HEK293T (cell line): ENCODE measurements around the gene SERPINH1.

Source experiments
- CTCF ChIA-PET: fragments of 350-600 bp; formaldehyde crosslinking; extraction: SDS; loops from one replicate; lab custom pipeline; 2021; ENCODE audit warnings: antibody characterized with exemption, inconsistent platforms; lab: Yijun Ruan, JAX
- POLR2A ChIA-PET: fragments of 350-600 bp; formaldehyde crosslinking; extraction: SDS; loops from one replicate; lab custom pipeline; 2020; ENCODE audit warnings: antibody characterized with exemption, inconsistent platforms; lab: Yijun Ruan, JAX
- DNase-seq: peaks from one replicate; pipeline ENCODE4 v3.0.0; 2012; ENCODE audit warnings: mixed read lengths; ENCODE audit errors: extremely low spot score
- ARNT ChIP-seq: fragments of 450-650 bp; IDR thresholded peaks from 2 replicates; pipeline ENCODE4 v1.6.1; 2017; ENCODE audit warnings: mild to moderate bottlenecking
- BHLHE40 ChIP-seq: fragments of 450-650 bp; IDR thresholded peaks from 2 replicates; pipeline ENCODE4 v1.6.1; 2016; ENCODE audit warnings: mild to moderate bottlenecking, moderate library complexity, borderline replicate concordance
- CTBP1 ChIP-seq: fragments of 450-650 bp; IDR thresholded peaks from 2 replicates; pipeline ENCODE4 v1.6.1; 2016; ENCODE audit warnings: borderline replicate concordance
- ELF4 ChIP-seq: fragments of 450-650 bp; IDR thresholded peaks from 2 replicates; pipeline ENCODE4 v1.6.1; 2017; ENCODE audit warnings: antibody characterized with exemption
- FOXA1 ChIP-seq: fragments of 450-650 bp; IDR thresholded peaks from 2 replicates; pipeline ENCODE4 v1.6.1; 2016; ENCODE audit warnings: mild to moderate bottlenecking
- FOXK2 ChIP-seq: fragments of 450-650 bp; IDR thresholded peaks from 2 replicates; pipeline ENCODE4 v1.6.1; 2016; ENCODE audit warnings: mild to moderate bottlenecking
- FOXM1 ChIP-seq: fragments of 450-650 bp; IDR thresholded peaks from 2 replicates; pipeline ENCODE4 v1.6.1; 2017; ENCODE audit warnings: mild to moderate bottlenecking, borderline replicate concordance
- HDGF ChIP-seq: fragments of 450-650 bp; IDR thresholded peaks from 2 replicates; pipeline ENCODE4 v1.6.1; 2017; ENCODE audit warnings: antibody characterized with exemption, borderline replicate concordance
- L3MBTL2 ChIP-seq: fragments of 450-650 bp; conservative IDR thresholded peaks from 2 replicates; pipeline ENCODE4 v1.6.1; 2016; ENCODE audit warnings: mild to moderate bottlenecking
- LEF1 ChIP-seq: fragments of 450-650 bp; IDR thresholded peaks from 2 replicates; pipeline ENCODE4 v1.6.1; 2017; ENCODE audit warnings: mild to moderate bottlenecking, borderline replicate concordance
- NFRKB ChIP-seq: fragments of 450-650 bp; IDR thresholded peaks from 2 replicates; pipeline ENCODE4 v1.6.1; 2016; ENCODE audit warnings: mild to moderate bottlenecking, moderate library complexity
- PKNOX1 ChIP-seq: fragments of 450-650 bp; IDR thresholded peaks from 2 replicates; pipeline ENCODE4 v1.6.1; 2016
- SP1 ChIP-seq: fragments of 450-650 bp; IDR thresholded peaks from 2 replicates; pipeline ENCODE4 v1.6.1; 2017
- SUZ12 ChIP-seq: fragments of 450-650 bp; IDR thresholded peaks from 2 replicates; pipeline ENCODE4 v1.6.1; 2016; ENCODE audit warnings: mild to moderate bottlenecking
- TARDBP ChIP-seq: fragments of 450-650 bp; IDR thresholded peaks from 2 replicates; pipeline ENCODE4 v1.6.1; 2016
- ZNF384 ChIP-seq: fragments of 450-650 bp; IDR thresholded peaks from 2 replicates; pipeline ENCODE4 v1.6.1; 2016

SERPINH1 gene

GRCh38 chr11:75593286-75593915 is 31.3 kb downstream of the SERPINH1 start:
- ChIA-PET CTCF (interaction anchor here (0.6 kb wide), 1 partner anchor 21 kb away, joined by 3 read pairs; no protein-coding TSS in a partner anchor), POLR2A (no interaction called here)
- TF ChIP-seq FOXM1 (no peak), ZNF384 (no peak), CTBP1 (no peak)
- no peak for DNase-seq

GRCh38 chr11:75594211-75594610 is 32.2 kb downstream of the SERPINH1 start:
- CTCF ChIA-PET = no interaction called here
- DNase-seq = no peak
- POLR2A ChIA-PET = no interaction called here
- TF ChIP-seq FOXK2 (no peak), FOXM1 (no peak)

GRCh38 chr11:75595429-75595828 is 33.4 kb downstream of the SERPINH1 start:
- ChIA-PET CTCF (interaction anchor here (1.0 kb wide), 1 partner anchor 24 kb away, joined by 3 read pairs; no protein-coding TSS in a partner anchor), POLR2A (interaction anchor here (1.2 kb wide), 2 partner anchors 9 to 12 kb away, joined by 3 to 4 read pairs; no protein-coding TSS in a partner anchor)
- TF ChIP-seq PKNOX1 (no peak), HDGF (no peak), CTBP1 (no peak), SUZ12 (no peak), L3MBTL2 (no peak), LEF1 (no peak), TARDBP (no peak), SP1 (no peak), FOXA1 (no peak), FOXM1 (no peak), FOXK2 (no peak), ELF4 (no peak), BHLHE40 (no peak)
- DNase-seq = no peak

GRCh38 chr11:75596914-75597313 is 34.9 kb downstream of the SERPINH1 start:
- DNase-seq = no peak
- no peak for TF ChIP-seq LEF1
- TF ChIP-seq NFRKB = no peak
- TF ChIP-seq BHLHE40 = no peak
- TF ChIP-seq ZNF384 = no peak
- no peak for TF ChIP-seq TARDBP
- no peak for TF ChIP-seq PKNOX1
- CTCF ChIA-PET = interaction anchor here (1.1 to 1.3 kb wide), 3 partner anchors 8 to 35 kb away, joined by 3 to 5 read pairs (median 5); no protein-coding TSS in a partner anchor
- POLR2A ChIA-PET = no interaction called here

- ChIA-PET POLR2A (interaction anchor here (1.0 to 1.1 kb wide), 2 partner anchors 14 to 35 kb away, joined by 3 to 7 read pairs; no protein-coding TSS in a partner anchor), CTCF (interaction anchor here (0.6 to 1.8 kb wide), 12 partner anchors 9 to 1707 kb away, joined by 3 to 5 read pairs (median 4); no protein-coding TSS in a partner anchor)
- DNase-seq = peak; percentile 71
- TF ChIP-seq SUZ12 (no peak), NFRKB (no peak), FOXA1 (no peak), TARDBP (no peak), ZNF384 (no peak), L3MBTL2 (no peak), HDGF (no peak), BHLHE40 (no peak), CTBP1 (no peak), FOXM1 (no peak), ARNT (no peak), ELF4 (no peak), FOXK2 (no peak), PKNOX1 (no peak)
These were observed 35.6 kb downstream of the SERPINH1 start for GRCh38 chr11:75597636-75598035.

GRCh38 chr11:75598264-75598663 is 36.2 kb downstream of the SERPINH1 start:
- POLR2A ChIA-PET = interaction anchor here (1.0 to 1.1 kb wide), 2 partner anchors 14 to 35 kb away, joined by 3 to 7 read pairs; no protein-coding TSS in a partner anchor
- CTCF ChIA-PET = interaction anchor here (0.6 to 1.8 kb wide), 13 partner anchors 9 to 1706 kb away, joined by 3 to 5 read pairs (median 4); no protein-coding TSS in a partner anchor
- TF ChIP-seq LEF1 (no peak), HDGF (no peak), BHLHE40 (no peak), FOXM1 (no peak), L3MBTL2 (no peak), ELF4 (no peak), SUZ12 (no peak), ZNF384 (no peak), FOXA1 (no peak), NFRKB (no peak)
- DNase-seq = no peak
